RCC 7860 (cell line): Measurements from ENCODE around the gene FAM89B.
A peak's percentile ranks its signal among the peaks of the same experiment; 100 is the strongest.
"Not testable (repeated sequence)": the region's sequence is repeated elsewhere in the genome, so short reads cannot be mapped to it uniquely, and the experiment has no call there.

ENCODE experiments used
- DNase-seq: peaks from one replicate; pipeline ENCODE4 v3.0.0-alpha.2; 2015; ENCODE audit warnings: low spot score
- FAIRE-seq: peaks from 2 replicates; lab custom pipeline; 2012; peaks lifted over from hg19 to GRCh38; lab: Jason Lieb, UNC

The FAM89B gene

GRCh38 chr11:65556470-65557279 is 15.7 kb upstream of the FAM89B start:
- no peak for DNase-seq
- FAIRE-seq = no peak

GRCh38 chr11:65557280-65558001 is 14.9 kb upstream of the FAM89B start:
- DNase-seq (no peak), FAIRE-seq (no peak)

GRCh38 chr11:65558002-65558929 is 14.1 kb upstream of the FAM89B start, which contains the start of gene LTBP3:
Gene LTBP3 (minus strand): TSS chr11:65558359. CDS start chr11:65557959, 400 bp downstream.
- DNase-seq = peak; percentile 65
- FAIRE-seq = no peak

GRCh38 chr11:65558930-65559509 is 13.3 kb upstream of the FAM89B start:
- no peak for DNase-seq

GRCh38 chr11:65559535-65559934 is 12.8 kb upstream of the FAM89B start:
- DNase-seq (no peak), FAIRE-seq (no peak)

More at GRCh38 chr11:65558930-65559509, 13.3 kb upstream of the FAM89B start:
- no peak for FAIRE-seq

- FAIRE-seq (peak; percentile 94), DNase-seq (peak; percentile 98)
Measured at GRCh38 chr11:65559951-65560537, 12.3 kb upstream of the FAM89B start.

- FAIRE-seq = peak; percentile 10
- DNase-seq = peak; percentile 80
Measured at GRCh38 chr11:65560555-65561418, 11.6 kb upstream of the FAM89B start.

GRCh38 chr11:65562020-65562419 is 10.3 kb upstream of the FAM89B start:
- FAIRE-seq (no peak), DNase-seq (no peak)

- FAIRE-seq (no peak), DNase-seq (no peak)
Measured at GRCh38 chr11:65562788-65563187, 9.6 kb upstream of the FAM89B start.

- FAIRE-seq = no peak
- no peak for DNase-seq
Measured at GRCh38 chr11:65563601-65564000, 8.7 kb upstream of the FAM89B start.

GRCh38 chr11:65564879-65565559 is 7.3 kb upstream of the FAM89B start:
- DNase-seq, FAIRE-seq: not testable (repeated sequence)

GRCh38 chr11:65565624-65566453 is 6.5 kb upstream of the FAM89B start:
- FAIRE-seq (no peak), DNase-seq (no peak)

GRCh38 chr11:65569164-65569972 is 3.0 kb upstream of the FAM89B start:
- DNase-seq (no peak), FAIRE-seq (no peak)

- peak; percentile 62 for FAIRE-seq
- peak; percentile 93 for DNase-seq
Measured at GRCh38 chr11:65569973-65570918, 2.1 kb upstream of the FAM89B start, which contains the start of gene ZNRD2. Gene ZNRD2 (plus strand): TSS chr11:65570477. CDS start chr11:65570492, 15 bp downstream.

- DNase-seq = no peak
Measured at GRCh38 chr11:65571420-65571819, 918 bp upstream of the FAM89B start.

GRCh38 chr11:65571940-65572339 is 398 bp upstream of the FAM89B start:
- DNase-seq = peak; percentile 42
- no peak for FAIRE-seq

More at GRCh38 chr11:65571420-65571819, 918 bp upstream of the FAM89B start:
- no peak for FAIRE-seq
